Glomerular endothelial cell (primary cell): ENCODE results near the gene SELENOW. TPM values are rescaled to one million over a fixed set of nuclear protein-coding genes. Genes with fewer than 3 reads are reported as not detected.
"Not testable (repeated sequence)": the region's sequence is repeated elsewhere in the genome, so short reads cannot be mapped to it uniquely, and the experiment has no call there.

Experiments used
- DNase-seq: peaks from one replicate; pipeline ENCODE4 v3.0.0-alpha.2; 2011; ENCODE audit warnings: low read depth, low spot score; ENCODE audit errors: extremely low read depth
- total RNA-seq: library from RNA; depleted of rRNA; stranded (reverse); fragments of >200 nt; gene quantifications from 2 replicates; pipeline ENCODE4 v1.2.3, GENCODE V29; 2015

SELENOW gene
- total RNA-seq, 1 donor from 2014 or later, result 418 TPM

- DNase-seq, result no peak
These were observed 21.9 kb upstream of the SELENOW start for GRCh38 chr19:47756627-47756929.

GRCh38 chr19:47756953-47757608, 21.4 kb upstream of the SELENOW start:
- no peak for DNase-seq

- DNase-seq, result no peak
These were observed 20.7 kb upstream of the SELENOW start for GRCh38 chr19:47757617-47758442.

- no peak for DNase-seq
These were observed 20.1 kb upstream of the SELENOW start for GRCh38 chr19:47758443-47758804.

GRCh38 chr19:47760632-47760999, 17.9 kb upstream of the SELENOW start:
- DNase-seq, result no peak

GRCh38 chr19:47761566-47761965, 16.9 kb upstream of the SELENOW start:
- no peak for DNase-seq

GRCh38 chr19:47762151-47762550, 16.4 kb upstream of the SELENOW start:
- DNase-seq, result no peak

- no peak for DNase-seq
These were observed 15.7 kb upstream of the SELENOW start for GRCh38 chr19:47762615-47763308.

GRCh38 chr19:47764705-47765104, 13.8 kb upstream of the SELENOW start:
- not testable (repeated sequence) for DNase-seq

GRCh38 chr19:47765523-47766358, 12.8 kb upstream of the SELENOW start:
- DNase-seq, result no peak

- no peak for DNase-seq
These were observed 12.2 kb upstream of the SELENOW start for GRCh38 chr19:47766359-47766620.

GRCh38 chr19:47766670-47767069, 11.8 kb upstream of the SELENOW start:
- no peak for DNase-seq

GRCh38 chr19:47767349-47767748, 11.2 kb upstream of the SELENOW start:
- DNase-seq, result no peak

- no peak for DNase-seq
These were observed 9.9 kb upstream of the SELENOW start for GRCh38 chr19:47768604-47769003.

- DNase-seq, result no peak
These were observed 9.0 kb upstream of the SELENOW start for GRCh38 chr19:47769534-47769933.

- not testable (repeated sequence) for DNase-seq
These were observed 7.2 kb upstream of the SELENOW start for GRCh38 chr19:47771291-47771690.

- no peak for DNase-seq
These were observed 1.9 kb upstream of the SELENOW start for GRCh38 chr19:47776568-47776967.

GRCh38 chr19:47777245-47778048, 1.1 kb upstream of the SELENOW start:
- not testable (repeated sequence) for DNase-seq

- no peak for DNase-seq
These were observed 450 bp downstream of the SELENOW start for GRCh38 chr19:47778954-47779351.

- no peak for DNase-seq
These were observed 1.2 kb downstream of the SELENOW start for GRCh38 chr19:47779524-47780214.
